Kidney (tissue), 14 donors: ENCODE measurements around the gene LRRC63. TPM values are rescaled to one million over a fixed set of nuclear protein-coding genes. Genes with fewer than 3 reads are reported as not detected.
"Not testable (repeated sequence)": the region's sequence is repeated elsewhere in the genome, so short reads cannot be mapped to it uniquely, and the experiment has no call there.

Experiments used
- DNase-seq, 5 donors: peaks; one replicate each; pipeline ENCODE4 v3.0.0-alpha.2; 2013 to 2020
- FAIRE-seq: peaks from 2 replicates; lab custom pipeline; 2012; peaks lifted over from hg19 to GRCh38; lab: Jason Lieb, UNC
- H3K27ac ChIP-seq, 2 donors: one replicate each; pipeline ENCODE4 v1.7.0; 2013; ENCODE audit warnings: low read depth in 2 of 2, low read length in 2 of 2, inconsistent platforms in 1 of 2
- H3K27me3 ChIP-seq: one replicate; pipeline ENCODE4 v1.7.1; 2013; ENCODE audit warnings: low read length, inconsistent platforms; ENCODE audit not compliant: control insufficient read depth, insufficient read depth
- H3K36me3 ChIP-seq, 3 donors: one replicate each; pipeline versions ENCODE4 v1.7.0 to v1.7.1; 2013; ENCODE audit warnings: low read length in 3 of 3, control low read depth in 1 of 3, inconsistent platforms in 1 of 3; ENCODE audit not compliant: insufficient read depth in 3 of 3, control insufficient read depth in 2 of 3
- H3K4me1 ChIP-seq, 3 donors: one replicate each; pipeline versions ENCODE4 v1.7.0 to v1.7.1; 2013; ENCODE audit warnings: low read length in 3 of 3, inconsistent platforms in 1 of 3, low read depth in 1 of 3; ENCODE audit not compliant: control insufficient read depth in 2 of 3, insufficient read depth in 2 of 3
- H3K4me3 ChIP-seq, 3 donors: one replicate each; pipeline versions ENCODE4 v1.7.0 to v1.8.1; 2013; ENCODE audit warnings: low read length in 3 of 3, control low read depth in 1 of 3, inconsistent platforms in 1 of 3
- H3K9ac ChIP-seq, 3 donors: one replicate each; pipeline versions ENCODE4 v1.7.0 to v1.7.1; 2013; ENCODE audit warnings: low read length in 3 of 3, control low read depth in 1 of 3, inconsistent platforms in 1 of 3
- H3K9me3 ChIP-seq, 3 donors: one replicate each; pipeline versions ENCODE4 v1.7.0 to v1.7.1; 2013; ENCODE audit warnings: low read length in 3 of 3, control low read depth in 1 of 3, inconsistent platforms in 1 of 3; ENCODE audit not compliant: control insufficient read depth in 2 of 3, insufficient read depth in 1 of 3
- intact Hi-C: fragments of 100-400 bp; cut with DNase I; formaldehyde crosslinking; loops from one replicate; pipeline ENCODE4 v1.11.1; 2022
- polyA plus RNA-seq: library from polyadenylated mRNA; stranded (reverse); fragments of 350-450 nt; fragmentation: Illumina TruSeq; extraction: RNeasy Lipid Tissue Mini Kit (QIAGEN cat#74804); gene quantifications from one replicate; pipeline ENCODE4 v1.2.3, GENCODE V29; 2014; ENCODE audit warnings: low read depth, low replicate concordance; ENCODE audit not compliant: insufficient read depth
- total RNA-seq: library from RNA; stranded (reverse); fragmentation: NEBNext Ultra II Directional; extraction: Animal tissue kit (Norgen Biotek cat#: 25700); gene quantifications from one replicate; pipeline ENCODE4 v1.2.1, GENCODE V29; 2021
- TF ChIP-seq, protein P1 (sequence below): IDR thresholded peaks from 3 replicates; pipeline ENCODE4 v1.5.1; 2012; ENCODE audit warnings: mild to moderate bottlenecking, moderate library complexity, borderline replicate concordance; ENCODE audit not compliant: insufficient read depth; ENCODE audit errors: extremely low read depth
- donor health status: control.
- donor health status: control.
- donor health status: control.
- donor health status: control.
- donor health status: control.
- donor health status: DM: yes; HTN: yes; CAD: no.
- donor health status: Normal renal cell carcinoma (clear cell type).

LRRC63 gene
- total and polyA plus RNA-seq, 2 donors from 2014 or later, result 0.17 to 0.31 TPM

GRCh38 chr13:46210362-46211083 lies 1.2 kb upstream of the LRRC63 start:
- Histone ChIP-seq H3K27ac (no peak overlapping the region), H3K9me3 (no peaks in the 10 kb centered on the region), H3K4me1 (peaks cover 0 to 3% (median 0%) of the 10 kb centered on the region in 3 donors), H3K27me3 (peaks cover 4% of the 10 kb centered on the region), H3K36me3 (no peaks in the 10 kb centered on the region), H3K4me3 (peak overlapping the region in 1 of 3 donors; percentile 68), H3K9ac (peak overlapping the region in 1 of 3 donors; percentile 31)
- no peak for DNase-seq
- TF ChIP-seq, protein P1, sequence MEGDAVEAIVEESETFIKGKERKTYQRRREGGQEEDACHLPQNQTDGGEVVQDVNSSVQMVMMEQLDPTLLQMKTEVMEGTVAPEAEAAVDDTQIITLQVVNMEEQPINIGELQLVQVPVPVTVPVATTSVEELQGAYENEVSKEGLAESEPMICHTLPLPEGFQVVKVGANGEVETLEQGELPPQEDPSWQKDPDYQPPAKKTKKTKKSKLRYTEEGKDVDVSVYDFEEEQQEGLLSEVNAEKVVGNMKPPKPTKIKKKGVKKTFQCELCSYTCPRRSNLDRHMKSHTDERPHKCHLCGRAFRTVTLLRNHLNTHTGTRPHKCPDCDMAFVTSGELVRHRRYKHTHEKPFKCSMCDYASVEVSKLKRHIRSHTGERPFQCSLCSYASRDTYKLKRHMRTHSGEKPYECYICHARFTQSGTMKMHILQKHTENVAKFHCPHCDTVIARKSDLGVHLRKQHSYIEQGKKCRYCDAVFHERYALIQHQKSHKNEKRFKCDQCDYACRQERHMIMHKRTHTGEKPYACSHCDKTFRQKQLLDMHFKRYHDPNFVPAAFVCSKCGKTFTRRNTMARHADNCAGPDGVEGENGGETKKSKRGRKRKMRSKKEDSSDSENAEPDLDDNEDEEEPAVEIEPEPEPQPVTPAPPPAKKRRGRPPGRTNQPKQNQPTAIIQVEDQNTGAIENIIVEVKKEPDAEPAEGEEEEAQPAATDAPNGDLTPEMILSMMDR, result no peak
- intact Hi-C loops, result no loop called here
- FAIRE-seq, result no peak

GRCh38 chr13:46211116-46211482 lies 629 bp upstream of the LRRC63 start:
- peak in 2 of 5 donors; percentile 13 to 31 for DNase-seq
- Histone ChIP-seq H3K27ac (no peak overlapping the region), H3K27me3 (peaks cover 4% of the 10 kb centered on the region), H3K9ac (peak overlapping the region in 2 of 3 donors; percentile 17 to 31), H3K36me3 (no peaks in the 10 kb centered on the region), H3K4me3 (peak overlapping the region; percentile 24 to 68 (median 65)), H3K9me3 (no peaks in the 10 kb centered on the region), H3K4me1 (peaks cover 0 to 3% (median 0%) of the 10 kb centered on the region in 3 donors)
- TF ChIP-seq, protein P1, result no peak
- intact Hi-C loops, result no loop called here
- no peak for FAIRE-seq

GRCh38 chr13:46213242-46213641 lies 1.5 kb downstream of the LRRC63 start:
- intact Hi-C loops, result no loop called here
- Histone ChIP-seq H3K9me3 (no peaks in the 10 kb centered on the region), H3K36me3 (no peaks in the 10 kb centered on the region), H3K4me1 (peaks cover 0 to 3% (median 0%) of the 10 kb centered on the region in 3 donors), H3K9ac (no peak overlapping the region), H3K27ac (no peak overlapping the region), H3K4me3 (no peak overlapping the region), H3K27me3 (peaks cover 4% of the 10 kb centered on the region)
- no peak for FAIRE-seq
- TF ChIP-seq, protein P1, result no peak
- DNase-seq, result no peak

DNA sequence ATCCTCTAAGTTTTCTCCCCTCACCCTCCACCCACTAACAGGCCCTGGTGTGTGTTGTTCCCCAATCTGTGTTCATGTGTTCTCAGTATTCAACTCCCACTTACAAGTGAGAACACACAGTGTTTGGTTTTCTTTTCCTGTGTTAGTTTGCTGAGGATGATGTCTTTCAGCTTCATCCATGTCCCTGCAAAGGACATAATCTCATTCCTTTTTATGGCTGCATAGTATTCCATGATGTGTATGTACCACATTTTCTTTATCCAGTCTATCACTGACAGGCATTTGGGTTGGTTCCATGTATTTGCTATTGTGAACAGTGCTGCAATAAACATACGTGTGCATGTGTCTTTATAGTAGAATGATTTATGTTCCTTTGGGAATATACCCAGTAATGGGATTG lies 3.0 kb downstream of the LRRC63 start:
- DNase-seq, H3K9ac ChIP-seq, H3K4me3 ChIP-seq, H3K9me3 ChIP-seq, intact Hi-C loops, H3K27ac ChIP-seq, H3K27me3 ChIP-seq, FAIRE-seq, H3K4me1 ChIP-seq, H3K36me3 ChIP-seq: not testable (repeated sequence)

- H3K9ac ChIP-seq, H3K4me3 ChIP-seq, H3K4me1 ChIP-seq, H3K27ac ChIP-seq, H3K36me3 ChIP-seq, H3K27me3 ChIP-seq, intact Hi-C loops, H3K9me3 ChIP-seq, FAIRE-seq: not testable (repeated sequence)
- DNase-seq, result peak in 3 of 5 donors; percentile 13 to 56 (median 50)
Observed at GRCh38 chr13:46220234-46220633, 8.5 kb downstream of the LRRC63 start.
